ENCODE data around the gene RPLP1. TPM values are rescaled to one million over a fixed set of nuclear protein-coding genes. Genes with fewer than 3 reads are reported as not detected.
"Not testable (repeated sequence)": the region's sequence is repeated elsewhere in the genome, so short reads cannot be mapped to it uniquely, and the experiment has no call there.

RPLP1 gene
- polyA plus RNA-seq, 1 experiment = 722 TPM

GRCh38 chr15:69443032-69443611, 9.5 kb upstream of the RPLP1 start:
- H3K9me3 ChIP-seq (ENCODE audit: control insufficient read depth, insufficient read depth, low read length) = no peaks in the 10 kb centered on the region
- DNase-seq (ENCODE audit: low read depth, low spot score) = no peak
- H3K27me3 ChIP-seq (ENCODE audit: control insufficient read depth, insufficient read depth, low read length) = no peaks in the 10 kb centered on the region
- ChIA-PET CTCF (no interaction called here), POLR2A (interaction anchor here (0.6 kb wide), 1 partner anchor 706 kb away, joined by 5 read pairs; no protein-coding TSS in a partner anchor)
- TF ChIP-seq CTCF (IDR thresholded peaks at IDR 0.05; ENCODE audit: low read depth, low read length) = no peak
- no peak overlapping the region for H3K27ac ChIP-seq (ENCODE audit: low read depth, low read length)
- no peak overlapping the region for H3K4me3 ChIP-seq (ENCODE audit: low read depth, low read length)

GRCh38 chr15:69444686-69445085, 7.9 kb upstream of the RPLP1 start:
- POLR2A ChIA-PET = no interaction called here
- Histone ChIP-seq H3K27ac (ENCODE audit: low read depth, low read length) (no peak overlapping the region), H3K4me3 (ENCODE audit: low read depth, low read length) (no peak overlapping the region), H3K27me3 (ENCODE audit: control insufficient read depth, insufficient read depth, low read length) (no peaks in the 10 kb centered on the region), H3K9me3 (ENCODE audit: control insufficient read depth, insufficient read depth, low read length) (no peaks in the 10 kb centered on the region)
- CTCF ChIA-PET = interaction anchor here (0.6 to 1.2 kb wide), 2 partner anchors 29 to 519 kb away, joined by 3 to 4 read pairs; no protein-coding TSS in a partner anchor
- no peak for DNase-seq (ENCODE audit: low read depth, low spot score)
- TF ChIP-seq CTCF (IDR thresholded peaks at IDR 0.05; ENCODE audit: low read depth, low read length) = no peak

- Histone ChIP-seq H3K27ac (ENCODE audit: low read depth, low read length) (no peak overlapping the region), H3K27me3 (ENCODE audit: control insufficient read depth, insufficient read depth, low read length) (no peaks in the 10 kb centered on the region), H3K9me3 (ENCODE audit: control insufficient read depth, insufficient read depth, low read length) (no peaks in the 10 kb centered on the region), H3K4me3 (ENCODE audit: low read depth, low read length) (no peak overlapping the region)
- ChIA-PET CTCF (no interaction called here), POLR2A (interaction anchor here (0.5 kb wide), 1 partner anchor 16 kb away, joined by 3 read pairs; no protein-coding TSS in a partner anchor)
- no peak for DNase-seq (ENCODE audit: low read depth, low spot score)
- TF ChIP-seq CTCF (IDR thresholded peaks at IDR 0.05; ENCODE audit: low read depth, low read length) = no peak
These were observed 5.7 kb upstream of the RPLP1 start for GRCh38 chr15:69446953-69447352.

- POLR2A ChIA-PET; H3K9me3 ChIP-seq (ENCODE audit: control insufficient read depth, insufficient read depth, low read length); H3K27me3 ChIP-seq (ENCODE audit: control insufficient read depth, insufficient read depth, low read length); DNase-seq (ENCODE audit: low read depth, low spot score); H3K27ac ChIP-seq (ENCODE audit: low read depth, low read length); H3K4me3 ChIP-seq (ENCODE audit: low read depth, low read length): not testable (repeated sequence)
- CTCF ChIA-PET = interaction anchor here (4.7 kb wide), 1 partner anchor 12 kb away, joined by 50 read pairs; no protein-coding TSS in a partner anchor
These were observed 2.4 kb upstream of the RPLP1 start for GRCh38 chr15:69450221-69450620.

GRCh38 chr15:69450968-69451695, 1.5 kb upstream of the RPLP1 start:
- Histone ChIP-seq H3K4me3 (ENCODE audit: low read depth, low read length) (no peak overlapping the region), H3K27ac (ENCODE audit: low read depth, low read length) (no peak overlapping the region), H3K9me3 (ENCODE audit: control insufficient read depth, insufficient read depth, low read length) (no peaks in the 10 kb centered on the region; the same call in 1 of the 2 replicates), H3K27me3 (ENCODE audit: control insufficient read depth, insufficient read depth, low read length) (no peaks in the 10 kb centered on the region)
- POLR2A ChIA-PET = interaction anchor here (0.7 to 3.7 kb wide), 8 partner anchors 12 to 1663 kb away, joined by 3 to 63 read pairs (median 8); partner anchors contain the start of gene KIF23
- TF ChIP-seq CTCF (IDR thresholded peaks at IDR 0.05; ENCODE audit: low read depth, low read length) = no peak
- CTCF ChIA-PET = interaction anchor here (4.7 kb wide), 1 partner anchor 12 kb away, joined by 50 read pairs; no protein-coding TSS in a partner anchor
- DNase-seq (ENCODE audit: low read depth, low spot score) = no peak
